Eye (tissue), 1 donor: ENCODE results near the gene NDEL1.

Experiments used
- DNase-seq: peaks from one replicate; pipeline ENCODE4 v3.0.0-alpha.2; 2015

Gene NDEL1

DNA sequence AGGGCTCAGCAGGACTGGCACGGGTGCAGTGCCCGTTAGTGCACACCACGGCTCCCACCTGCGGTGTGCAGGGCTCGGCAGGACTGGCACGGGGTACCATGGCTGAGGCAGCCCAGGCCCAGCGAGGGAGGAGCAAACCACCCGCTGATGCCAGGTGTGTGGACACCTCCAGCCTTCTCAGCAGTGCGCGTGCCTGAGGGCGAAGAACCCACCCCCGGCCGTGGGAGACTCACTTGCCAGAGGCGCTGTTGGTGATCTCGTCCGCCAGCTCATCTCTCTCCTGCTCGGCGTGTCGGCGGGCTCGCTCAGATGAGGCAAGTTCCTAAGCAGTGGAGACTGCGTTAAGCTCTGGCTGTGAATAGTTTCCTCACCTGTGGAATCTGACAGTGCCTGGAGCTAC, 45.4 kb downstream of the NDEL1 start:
- DNase-seq = no peak

DNA sequence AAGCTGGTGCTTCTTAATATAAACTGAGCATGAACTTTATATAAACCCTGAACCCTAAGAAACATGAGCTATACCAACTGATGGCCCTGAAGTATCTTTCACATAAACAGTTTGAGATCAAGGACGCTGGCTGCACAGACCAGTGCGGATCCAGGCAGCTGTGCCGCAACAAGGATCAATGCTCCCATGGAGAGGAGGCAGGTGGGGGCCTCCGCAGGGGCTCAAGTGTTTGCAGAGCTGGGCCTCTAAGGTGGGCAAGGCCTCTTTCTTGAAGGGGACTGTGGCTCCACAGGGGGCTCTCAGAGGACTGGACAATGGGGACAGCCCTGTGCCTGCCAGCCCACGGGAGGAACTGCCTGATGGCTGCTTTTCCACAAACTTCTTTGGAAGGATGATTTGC, 46.0 kb downstream of the NDEL1 start:
- no peak for DNase-seq

GRCh38 chr17:8482546-8482945, 46.9 kb downstream of the NDEL1 start:
- no peak for DNase-seq

- no peak for DNase-seq
These were observed 48.8 kb downstream of the NDEL1 start for GRCh38 chr17:8484465-8484864.

- DNase-seq = no peak
These were observed 49.8 kb downstream of the NDEL1 start for GRCh38 chr17:8485491-8485890.

DNA sequence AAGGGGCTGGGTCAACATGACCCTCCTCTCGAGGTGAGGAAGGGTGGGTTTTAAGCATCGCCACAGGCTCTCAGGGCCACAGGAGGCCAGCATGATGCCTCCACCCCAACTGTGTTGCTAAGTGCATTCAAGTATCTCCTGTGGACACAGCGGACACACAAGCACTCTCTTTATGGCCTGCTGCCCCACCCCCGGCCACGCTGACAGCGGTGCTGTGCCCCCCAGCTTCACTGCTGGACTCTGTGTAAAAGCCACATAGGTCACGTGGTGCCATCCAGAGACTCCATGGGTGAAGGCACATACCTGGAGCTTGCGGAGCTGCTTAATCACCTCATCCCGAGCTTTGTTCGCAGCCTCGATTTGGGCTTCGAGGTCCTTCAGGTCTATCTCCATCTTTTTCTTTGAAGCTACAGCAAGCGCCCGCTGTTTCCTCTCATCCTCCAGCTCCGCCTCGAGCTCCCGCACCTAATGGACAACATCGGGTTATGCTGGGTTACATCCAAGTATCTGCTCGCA, 51.5 kb downstream of the NDEL1 start:
- DNase-seq = no peak

DNA sequence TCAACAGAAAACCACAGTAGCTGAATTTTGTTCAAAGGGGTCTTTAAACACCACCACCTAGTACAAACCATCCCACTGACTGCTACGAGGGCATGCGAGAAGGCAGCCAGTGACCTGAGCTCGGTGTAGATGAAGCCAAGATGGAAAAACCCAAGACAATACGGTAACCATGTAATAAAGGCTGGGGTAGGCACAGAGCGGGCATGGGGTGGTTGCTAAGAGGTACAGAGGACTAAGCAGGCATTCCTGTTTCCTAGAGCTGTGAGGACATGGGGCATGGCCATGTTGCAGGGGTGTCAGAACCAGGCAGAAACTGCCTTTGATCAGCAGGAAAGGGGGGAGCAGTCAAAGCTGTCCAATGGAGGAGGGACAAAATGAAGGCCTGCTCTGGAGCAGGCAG, 52.1 kb downstream of the NDEL1 start:
- no peak for DNase-seq

GRCh38 chr17:8488491-8488890, 52.8 kb downstream of the NDEL1 start:
- no peak for DNase-seq

DNA sequence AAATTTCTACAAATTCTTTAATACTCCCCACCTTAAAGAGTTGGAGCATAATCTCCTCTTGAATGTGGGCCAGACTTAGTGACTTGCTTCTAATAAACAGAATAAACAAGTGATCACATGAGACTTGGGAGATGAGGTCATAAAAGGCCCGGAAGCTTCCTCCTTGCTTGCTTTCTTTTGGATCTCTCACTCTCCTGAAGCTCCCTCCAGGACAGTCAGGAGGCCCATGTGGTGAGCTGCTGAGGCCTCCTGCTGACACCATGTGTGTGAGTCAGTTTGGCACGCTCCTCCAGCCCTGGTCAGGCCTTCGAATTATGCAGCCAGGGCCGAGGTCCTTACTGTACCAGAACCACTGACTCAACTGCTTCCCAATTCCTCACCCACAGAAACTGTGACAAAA, 53.2 kb downstream of the NDEL1 start:
- DNase-seq = no peak

DNA sequence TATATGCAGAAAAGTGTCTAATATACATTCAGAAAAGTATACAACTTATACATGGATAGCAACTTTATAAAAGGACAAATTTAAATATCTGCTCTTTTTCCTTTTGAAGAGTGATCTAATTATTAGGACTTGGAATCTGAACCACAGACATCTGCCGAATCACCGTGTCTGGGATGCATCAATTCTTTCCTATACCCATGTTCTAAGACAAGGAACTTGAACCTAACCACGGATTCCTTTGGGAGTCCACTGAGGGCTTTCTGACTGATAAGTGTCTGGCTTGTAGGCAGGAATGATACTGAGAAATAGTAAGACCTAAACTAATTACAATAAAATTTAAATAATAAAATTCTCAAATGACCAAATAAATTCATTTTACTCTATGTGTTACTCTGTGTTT, 54.2 kb downstream of the NDEL1 start:
- DNase-seq = no peak

GRCh38 chr17:8490256-8491023, 54.8 kb downstream of the NDEL1 start:
- DNase-seq = no peak

DNA sequence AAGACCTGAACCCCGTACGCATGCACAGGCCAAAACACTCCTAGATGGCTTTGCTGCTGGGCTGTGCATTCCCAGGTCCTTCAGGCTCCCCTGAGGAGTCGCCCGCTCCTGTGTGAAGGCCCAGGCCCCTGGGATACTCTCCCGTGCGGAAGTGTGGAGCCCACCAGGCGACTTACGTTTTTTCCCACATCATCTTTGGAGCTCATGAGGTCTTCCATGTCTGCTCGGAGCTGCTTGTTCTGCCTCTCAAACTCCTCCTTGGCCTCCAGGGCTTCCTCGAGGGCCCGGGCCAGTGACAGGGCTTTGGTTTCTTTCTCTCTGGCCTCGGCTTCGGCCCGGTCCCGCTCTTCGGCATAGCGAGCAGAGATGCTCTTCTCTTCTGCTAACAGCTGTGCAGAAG, 56.4 kb downstream of the NDEL1 start:
- DNase-seq = no peak

DNA sequence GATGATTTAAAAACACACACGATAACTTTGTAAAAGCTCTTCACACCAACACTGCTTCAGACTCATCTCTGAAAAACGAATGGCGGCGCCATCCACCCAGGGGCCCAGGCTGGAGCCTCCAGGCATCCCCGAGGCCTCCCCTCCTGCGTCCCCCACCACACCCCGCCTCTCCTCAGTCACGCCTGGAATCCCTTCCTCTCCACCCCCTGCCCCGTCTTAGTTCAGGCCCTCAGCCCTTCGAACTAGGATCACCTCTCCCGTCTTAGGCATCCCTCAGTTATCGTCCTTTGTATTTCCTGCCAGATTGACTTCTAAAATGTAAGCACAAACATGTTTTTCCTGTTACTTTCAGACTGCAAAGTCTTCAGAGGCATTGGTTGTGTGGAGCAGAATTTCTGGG, 58.3 kb downstream of the NDEL1 start:
- DNase-seq = no peak

DNA sequence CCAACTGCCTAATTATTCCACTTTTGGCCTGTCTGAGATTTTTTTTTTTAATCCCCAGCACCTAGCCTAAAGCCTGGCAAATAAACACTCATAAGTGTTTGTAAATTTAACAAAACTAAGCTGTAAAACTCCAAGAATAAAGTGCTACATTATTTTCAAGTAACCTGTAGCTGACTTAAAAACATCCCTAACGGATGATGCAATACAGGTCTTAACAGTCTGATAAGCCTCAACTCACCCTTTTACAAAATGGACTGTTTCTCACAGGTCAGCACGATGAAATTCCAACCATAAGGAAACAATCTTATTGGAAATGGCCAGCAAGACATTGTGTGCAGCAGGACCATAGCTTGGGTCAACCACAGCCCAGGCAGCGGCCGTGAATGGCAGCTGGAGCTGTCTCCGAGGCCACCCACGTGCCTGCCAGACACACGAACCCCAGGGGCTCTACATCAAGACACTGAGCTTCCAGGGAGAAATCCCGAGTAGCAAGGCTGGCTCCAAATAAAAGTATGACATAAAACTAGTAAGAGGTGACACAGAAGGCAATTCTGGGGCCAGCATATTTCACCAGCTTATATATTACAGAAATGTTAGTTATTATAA, 58.9 kb downstream of the NDEL1 start:
- no peak for DNase-seq

GRCh38 chr17:8496081-8496480, 60.4 kb downstream of the NDEL1 start:
- no peak for DNase-seq

DNA sequence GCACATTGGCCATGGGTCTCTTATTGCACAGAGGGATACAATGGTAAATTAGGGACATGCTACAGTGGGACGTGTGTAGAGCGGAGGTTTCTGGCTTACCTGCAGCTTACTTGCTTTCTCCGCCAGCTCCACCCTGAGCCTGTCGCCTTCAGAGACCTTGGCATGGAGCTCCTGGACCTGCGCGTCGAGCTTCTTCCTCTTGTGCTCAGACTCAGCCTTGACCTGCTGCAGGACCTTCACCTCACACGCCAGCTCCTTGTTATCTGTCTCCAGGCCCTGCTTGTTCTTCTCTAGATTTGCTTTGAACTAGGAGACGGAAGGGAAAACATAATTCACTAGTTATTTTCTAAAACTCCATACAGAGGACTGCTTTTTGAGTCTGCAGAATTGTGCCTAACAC, 63.5 kb downstream of the NDEL1 start:
- DNase-seq = no peak

DNA sequence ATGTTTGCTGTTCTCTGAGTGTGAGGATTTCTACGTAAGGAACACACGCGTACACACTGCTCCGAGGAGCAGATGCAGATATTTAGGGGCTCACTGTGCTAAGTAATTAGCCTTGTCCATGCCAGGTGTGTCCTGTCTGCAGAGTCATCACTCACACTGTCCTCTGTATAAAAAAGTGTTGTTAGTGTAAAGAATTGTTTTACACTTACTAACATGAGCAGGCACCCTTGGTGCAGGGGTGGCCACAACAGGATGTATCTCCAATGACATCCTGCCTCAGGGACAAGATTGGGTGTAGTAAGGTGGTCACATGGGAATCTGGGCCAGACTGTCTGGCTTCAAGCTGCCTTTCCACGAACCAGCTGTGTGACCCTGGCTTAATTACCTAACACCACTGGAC, 63.9 kb downstream of the NDEL1 start:
- no peak for DNase-seq

- peak; percentile 28 for DNase-seq
These were observed 64.9 kb downstream of the NDEL1 start for GRCh38 chr17:8500609-8501008.

GRCh38 chr17:8502126-8502525, 66.4 kb downstream of the NDEL1 start:
- no peak for DNase-seq

GRCh38 chr17:8503368-8503767, 67.7 kb downstream of the NDEL1 start:
- peak; percentile 18 for DNase-seq

- no peak for DNase-seq
These were observed 68.1 kb downstream of the NDEL1 start for GRCh38 chr17:8503807-8504206.

GRCh38 chr17:8504460-8505207, 69.0 kb downstream of the NDEL1 start:
- DNase-seq = no peak

- DNase-seq = no peak
These were observed 70.5 kb downstream of the NDEL1 start for GRCh38 chr17:8506145-8506544.

DNA sequence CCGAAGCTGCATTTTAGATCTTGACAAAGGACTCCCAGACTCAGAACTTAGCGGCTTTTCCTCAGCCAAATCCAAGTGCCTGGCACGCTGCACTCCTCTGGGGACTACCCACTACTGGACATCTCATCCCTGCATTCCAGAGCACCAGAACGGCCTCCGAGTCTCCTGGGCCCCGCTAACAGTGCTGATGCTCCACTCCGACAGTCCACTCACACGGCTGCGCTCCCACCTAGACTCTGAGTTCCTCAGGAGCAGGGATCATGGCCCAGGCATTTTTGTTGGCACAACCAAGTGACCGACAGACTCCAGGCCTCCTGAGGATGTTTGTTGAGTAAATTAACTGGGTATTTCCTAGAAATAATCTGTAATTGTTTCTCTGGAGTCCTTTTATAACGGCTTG, 79.1 kb downstream of the NDEL1 start:
- DNase-seq = no peak
